GM12878 (cell line): ENCODE data around the gene TGFB2. TPM values are rescaled to one million over a fixed set of nuclear protein-coding genes. Genes with fewer than 3 reads are reported as not detected.

Source experiments
- ATAC-seq: fragments of 200-7000 bp; cut with Tn5 transposase; 3 replicates; pipeline ENCODE4 v1.9.1; 2020; ENCODE audit warnings: mild to moderate bottlenecking, moderate library complexity
- BruUV-seq: library from RNA; stranded (reverse); fragments of 400-500 nt; replicated peaks from 2 replicates; lab custom pipeline; 2021; lab: Mats Ljungman, UMichigan
- CTCF ChIA-PET: fragments of 300-600 bp; sonication (Branson Sonifier 250); formaldehyde crosslinking; extraction: SDS; loops from one replicate; lab custom pipeline; 2021; ENCODE audit warnings: inconsistent platforms; lab: Yijun Ruan, JAX
- POLR2A ChIA-PET: fragments of 350-600 bp; formaldehyde crosslinking; extraction: SDS; loops from one replicate; lab custom pipeline; 2021; ENCODE audit warnings: inconsistent platforms; lab: Charles Lee
- RAD21 ChIA-PET: fragments of 300-600 bp; sonication (Branson Sonifier 250); formaldehyde crosslinking; loops from one replicate; lab custom pipeline; 2023; ENCODE audit warnings: antibody characterized with exemption; ENCODE audit not compliant: unreplicated experiment; lab: Charles Lee
- SMC1A ChIA-PET: fragments of 300-600 bp; sonication (Branson Sonifier 250); formaldehyde crosslinking; loops from one replicate; lab custom pipeline; 2023; ENCODE audit not compliant: unreplicated experiment, uncharacterized antibody; lab: Charles Lee
- DNase-seq: peaks from one replicate; pipeline ENCODE4 v3.0.0-alpha.2; 2011; ENCODE audit warnings: low read depth, low spot score
- FAIRE-seq: peaks from 3 replicates; lab custom pipeline; 2011; peaks lifted over from hg19 to GRCh38; lab: Jason Lieb, UNC
- H2AFZ ChIP-seq: 2 replicates; pipeline ENCODE4 v1.6.0; 2011; ENCODE audit warnings: low read depth, low read length, control low read depth; ENCODE audit not compliant: control insufficient read depth
- H3K27ac ChIP-seq: 2 replicates; pipeline ENCODE4 v1.5.1; 2011; ENCODE audit warnings: control low read depth; ENCODE audit not compliant: control insufficient read depth, insufficient read depth
- H3K27me3 ChIP-seq, 2 experiments: replicated peaks in 1 of 2; 2 replicates each; pipeline versions ENCODE4 v1.6.0 to v1.6.1; 2011; ENCODE audit warnings: low read length in 1 of 2; ENCODE audit not compliant: control insufficient read depth in 2 of 2, insufficient read depth in 2 of 2
- H3K36me3 ChIP-seq, 2 experiments: 2 replicates each; pipeline ENCODE4 v1.5.1; 2011; ENCODE audit warnings: low read length in 1 of 2; ENCODE audit not compliant: control insufficient read depth in 2 of 2, insufficient read depth in 2 of 2
- H3K4me1 ChIP-seq: 2 replicates; pipeline ENCODE4 v1.6.1; 2011; ENCODE audit warnings: mild to moderate bottlenecking, low read length, moderate library complexity, mixed read lengths; ENCODE audit not compliant: control insufficient read depth, insufficient read depth
- H3K4me2 ChIP-seq: 2 replicates; pipeline ENCODE4 v1.6.0; 2011; ENCODE audit warnings: control low read depth; ENCODE audit not compliant: control insufficient read depth, insufficient read depth
- H3K4me3 ChIP-seq: fragments of 200-600 bp; sonication (generic); 2 replicates; pipeline ENCODE4 v1.5.1; 2016
- H3K79me2 ChIP-seq: 2 replicates; pipeline ENCODE4 v1.6.0; 2011; ENCODE audit warnings: low read length; ENCODE audit not compliant: control insufficient read depth, insufficient read depth
- H3K9ac ChIP-seq: 2 replicates; pipeline ENCODE4 v1.8.0; 2011; ENCODE audit warnings: low read length, control low read depth, mixed read lengths; ENCODE audit not compliant: control insufficient read depth, insufficient read depth
- H3K9me3 ChIP-seq: replicated peaks from 3 replicates; pipeline ENCODE4 v1.5.1; 2011; ENCODE audit warnings: mild to moderate bottlenecking, low read length; ENCODE audit not compliant: control insufficient read depth, insufficient read depth
- H4K20me1 ChIP-seq: 2 replicates; pipeline ENCODE4 v1.6.0; 2011; ENCODE audit not compliant: control insufficient read depth, insufficient read depth
- BMI1 ChIP-seq: fragments of 450-650 bp; IDR thresholded peaks from 2 replicates; pipeline ENCODE4 v1.6.1; 2016; ENCODE audit warnings: mild to moderate bottlenecking, moderate library complexity, borderline replicate concordance
- DPF2 ChIP-seq: fragments of 450-650 bp; IDR thresholded peaks from 2 replicates; pipeline ENCODE4 v1.6.1; 2017; ENCODE audit warnings: mild to moderate bottlenecking
- IKZF1 ChIP-seq: fragments of 450-650 bp; conservative IDR thresholded peaks from 2 replicates; pipeline ENCODE4 v1.6.1; 2017; ENCODE audit warnings: antibody characterized with exemption, mild to moderate bottlenecking
- NFXL1 ChIP-seq: fragments of 450-650 bp; IDR thresholded peaks from 2 replicates; pipeline ENCODE4 v1.6.1; 2017; ENCODE audit warnings: antibody characterized with exemption, mild to moderate bottlenecking, borderline replicate concordance
- NFYB ChIP-seq: IDR thresholded peaks from 2 replicates; pipeline ENCODE4 v1.6.1; 2011; ENCODE audit warnings: low read depth, mild to moderate bottlenecking, low read length, improper control_type of control experiment, moderate library complexity; ENCODE audit not compliant: insufficient read depth
- NR2F1 ChIP-seq: fragments of 450-650 bp; conservative IDR thresholded peaks from 2 replicates; pipeline ENCODE4 v1.6.1; 2017; ENCODE audit warnings: mild to moderate bottlenecking
- NRF1 ChIP-seq: conservative IDR thresholded peaks from 2 replicates; pipeline ENCODE4 v1.6.1; 2011; ENCODE audit warnings: mild to moderate bottlenecking, low read depth, low read length, improper control_type of control experiment
- PAX8 ChIP-seq: fragments of 450-650 bp; IDR thresholded peaks from 2 replicates; pipeline ENCODE4 v1.6.1; 2017; ENCODE audit warnings: mild to moderate bottlenecking, moderate library complexity
- RAD21 ChIP-seq: IDR thresholded peaks from 2 replicates; pipeline ENCODE4 v1.6.1; 2011; ENCODE audit warnings: mild to moderate bottlenecking, low read depth, low read length, moderate library complexity; ENCODE audit not compliant: insufficient read depth
- SMARCA5 ChIP-seq: fragments of 450-650 bp; IDR thresholded peaks from 2 replicates; pipeline ENCODE4 v1.6.1; 2017; ENCODE audit warnings: mild to moderate bottlenecking
- SREBF2 ChIP-seq: IDR thresholded peaks from 2 replicates; pipeline ENCODE4 v1.6.1; 2012; ENCODE audit warnings: mild to moderate bottlenecking, low read length
- SRF ChIP-seq, 2 experiments: IDR thresholded peaks; 2 replicates each; pipeline ENCODE4 v1.6.1; 2011; ENCODE audit warnings: low read depth in 2 of 2, low read length in 2 of 2, mild to moderate bottlenecking in 1 of 2, moderate library complexity in 1 of 2
- ZNF274 ChIP-seq: IDR thresholded peaks from one replicate; pipeline ENCODE4 v1.8.0; 2011; ENCODE audit not compliant: insufficient read length, insufficient read depth
- WGBS: methylation state at CpG from one replicate; pipeline ENCODE4 v1.1.6; 2016; ENCODE audit warnings: low lambda C conversion rate; ENCODE audit not compliant: insufficient replicate concordance, insufficient coverage; ENCODE audit errors: missing lambda C conversion rate; 5-methylcytosine and 5-hydroxymethylcytosine counted together
- in situ Hi-C: fragments of 300-500 bp; cut with MboI; formaldehyde crosslinking; loops from 9 replicates; pipeline ENCODE4 v1.14.3; 2018; ENCODE audit warnings: mixed read lengths
- intact Hi-C: fragments of 100-400 bp; cut with micrococcal nuclease; formaldehyde crosslinking; loops from one replicate; pipeline ENCODE4 v1.14.2; 2022; ENCODE audit not compliant: unreplicated experiment
- polyA plus RNA-seq, 11 experiments: library from polyadenylated mRNA; depleted of rRNA in 4 of 11; unstranded in 6 of 11; stranded (reverse) in 5 of 11; fragments of >200 nt; fragmentation: Nextera tagmentation in 4 of 11; fragmentation: Illumina TruSeq in 1 of 11; extraction: Ambion mirVana in 4 of 11; extraction: Trizol in 1 of 11; gene quantifications; 1 replicate in 1 of 11; 2 replicates in 10 of 11; pipeline versions ENCODE4 v1.2.1 to v1.2.3, GENCODE V29; 2011 to 2016; ENCODE audit warnings: inconsistent platforms in 2 of 11, missing spikeins in 2 of 11, low read depth in 1 of 11
- total RNA-seq, 4 experiments: library from RNA; depleted of rRNA in 3 of 4; stranded (reverse); fragments of >200 nt in 3 of 4; fragmentation: Illumina TruSeq in 1 of 4; extraction: Trizol in 1 of 4; gene quantifications; 2 replicates each; pipeline versions ENCODE4 v1.2.1 to v1.2.3, GENCODE V29; 2013 to 2021
- TF ChIP-seq, protein P1 (sequence below): fragments of 450-650 bp; IDR thresholded peaks from 2 replicates; pipeline ENCODE4 v1.6.1; 2017; ENCODE audit warnings: mild to moderate bottlenecking, moderate library complexity
- TF ChIP-seq, protein P2 (sequence below): fragments of 150-350 bp; IDR thresholded peaks from 2 replicates; pipeline ENCODE4 v1.6.1; 2016; ENCODE audit warnings: low read depth, low read length
- TF ChIP-seq, protein P3 (sequence below), 3 experiments: IDR thresholded peaks in 2 of 3; conservative IDR thresholded peaks in 1 of 3; 2 replicates each; pipeline ENCODE4 v1.5.1; 2011; ENCODE audit warnings: low read depth in 3 of 3, low read length in 3 of 3, mild to moderate bottlenecking in 3 of 3, control low read depth in 2 of 3, moderate library complexity in 2 of 3, inconsistent platforms in 1 of 3, mixed read lengths in 1 of 3; ENCODE audit not compliant: control insufficient read depth in 2 of 3, insufficient read depth in 1 of 3; ENCODE audit errors: extremely low read depth in 1 of 3

The TGFB2 gene
- total and polyA plus RNA-seq, 10 of the 15 experiments (the other 5 are each of a cell fraction or from before 2014, with no cell fraction given) = 0.03 to 0.11 (median 0.04) TPM; not detected in 6

DNA sequence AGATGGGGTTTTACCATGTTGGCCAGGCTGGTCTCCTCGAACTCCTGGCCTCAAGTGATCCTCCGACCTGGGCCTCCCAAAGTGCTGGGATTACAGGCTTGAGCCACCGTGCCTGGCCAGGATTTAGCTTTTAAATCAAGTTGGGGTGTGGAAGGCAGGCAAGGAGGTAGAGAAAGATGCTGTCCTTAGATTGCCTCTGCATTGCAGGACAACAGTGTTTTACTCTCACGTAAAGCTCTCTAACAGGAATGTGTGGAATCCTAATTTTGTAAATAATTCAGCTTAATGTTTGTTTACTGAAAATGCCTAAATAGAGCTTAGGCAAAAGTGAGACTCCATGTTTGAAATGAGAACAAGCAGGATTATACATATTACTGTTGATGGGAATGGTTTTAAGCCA lies 29.5 kb upstream of the TGFB2 start:
- Histone ChIP-seq H3K4me3 (no peak overlapping the region), H2AFZ (no peak overlapping the region), H3K27me3 (no peaks in the 10 kb centered on the region), H3K4me1 (no peaks in the 10 kb centered on the region), H3K79me2 (no peaks in the 10 kb centered on the region), H3K36me3 (peaks cover 0 to 3% of the 10 kb centered on the region in 2 experiments; a peak in 2 of 4 replicates), H3K27ac (no peak overlapping the region), H3K4me2 (no peak overlapping the region), H4K20me1 (no peaks in the 10 kb centered on the region)
- CTCF ChIA-PET = interaction anchor here (2.0 kb wide), 1 partner anchor 14 kb away, joined by 6 read pairs; no protein-coding TSS in a partner anchor
- SMC1A ChIA-PET = no interaction called here
- in situ Hi-C loops = no loop called here
- TF ChIP-seq BMI1 (no peak), SRF (IDR thresholded peaks at IDR 0.05; ENCODE audit: low read depth in 2 of 2, low read length in 2 of 2) (no peak), ZNF274 (no peak), SREBF2 (no peak), NFYB (no peak), NFXL1 (no peak), NRF1 (no peak), RAD21 (no peak), PAX8 (no peak), DPF2 (no peak), NR2F1 (no peak), IKZF1 (no peak), SMARCA5 (no peak)
- TF ChIP-seq, protein P1, sequence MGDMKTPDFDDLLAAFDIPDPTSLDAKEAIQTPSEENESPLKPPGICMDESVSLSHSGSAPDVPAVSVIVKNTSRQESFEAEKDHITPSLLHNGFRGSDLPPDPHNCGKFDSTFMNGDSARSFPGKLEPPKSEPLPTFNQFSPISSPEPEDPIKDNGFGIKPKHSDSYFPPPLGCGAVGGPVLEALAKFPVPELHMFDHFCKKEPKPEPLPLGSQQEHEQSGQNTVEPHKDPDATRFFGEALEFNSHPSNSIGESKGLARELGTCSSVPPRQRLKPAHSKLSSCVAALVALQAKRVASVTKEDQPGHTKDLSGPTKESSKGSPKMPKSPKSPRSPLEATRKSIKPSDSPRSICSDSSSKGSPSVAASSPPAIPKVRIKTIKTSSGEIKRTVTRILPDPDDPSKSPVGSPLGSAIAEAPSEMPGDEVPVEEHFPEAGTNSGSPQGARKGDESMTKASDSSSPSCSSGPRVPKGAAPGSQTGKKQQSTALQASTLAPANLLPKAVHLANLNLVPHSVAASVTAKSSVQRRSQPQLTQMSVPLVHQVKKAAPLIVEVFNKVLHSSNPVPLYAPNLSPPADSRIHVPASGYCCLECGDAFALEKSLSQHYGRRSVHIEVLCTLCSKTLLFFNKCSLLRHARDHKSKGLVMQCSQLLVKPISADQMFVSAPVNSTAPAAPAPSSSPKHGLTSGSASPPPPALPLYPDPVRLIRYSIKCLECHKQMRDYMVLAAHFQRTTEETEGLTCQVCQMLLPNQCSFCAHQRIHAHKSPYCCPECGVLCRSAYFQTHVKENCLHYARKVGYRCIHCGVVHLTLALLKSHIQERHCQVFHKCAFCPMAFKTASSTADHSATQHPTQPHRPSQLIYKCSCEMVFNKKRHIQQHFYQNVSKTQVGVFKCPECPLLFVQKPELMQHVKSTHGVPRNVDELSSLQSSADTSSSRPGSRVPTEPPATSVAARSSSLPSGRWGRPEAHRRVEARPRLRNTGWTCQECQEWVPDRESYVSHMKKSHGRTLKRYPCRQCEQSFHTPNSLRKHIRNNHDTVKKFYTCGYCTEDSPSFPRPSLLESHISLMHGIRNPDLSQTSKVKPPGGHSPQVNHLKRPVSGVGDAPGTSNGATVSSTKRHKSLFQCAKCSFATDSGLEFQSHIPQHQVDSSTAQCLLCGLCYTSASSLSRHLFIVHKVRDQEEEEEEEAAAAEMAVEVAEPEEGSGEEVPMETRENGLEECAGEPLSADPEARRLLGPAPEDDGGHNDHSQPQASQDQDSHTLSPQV = no peak
- TF ChIP-seq, protein P2, sequence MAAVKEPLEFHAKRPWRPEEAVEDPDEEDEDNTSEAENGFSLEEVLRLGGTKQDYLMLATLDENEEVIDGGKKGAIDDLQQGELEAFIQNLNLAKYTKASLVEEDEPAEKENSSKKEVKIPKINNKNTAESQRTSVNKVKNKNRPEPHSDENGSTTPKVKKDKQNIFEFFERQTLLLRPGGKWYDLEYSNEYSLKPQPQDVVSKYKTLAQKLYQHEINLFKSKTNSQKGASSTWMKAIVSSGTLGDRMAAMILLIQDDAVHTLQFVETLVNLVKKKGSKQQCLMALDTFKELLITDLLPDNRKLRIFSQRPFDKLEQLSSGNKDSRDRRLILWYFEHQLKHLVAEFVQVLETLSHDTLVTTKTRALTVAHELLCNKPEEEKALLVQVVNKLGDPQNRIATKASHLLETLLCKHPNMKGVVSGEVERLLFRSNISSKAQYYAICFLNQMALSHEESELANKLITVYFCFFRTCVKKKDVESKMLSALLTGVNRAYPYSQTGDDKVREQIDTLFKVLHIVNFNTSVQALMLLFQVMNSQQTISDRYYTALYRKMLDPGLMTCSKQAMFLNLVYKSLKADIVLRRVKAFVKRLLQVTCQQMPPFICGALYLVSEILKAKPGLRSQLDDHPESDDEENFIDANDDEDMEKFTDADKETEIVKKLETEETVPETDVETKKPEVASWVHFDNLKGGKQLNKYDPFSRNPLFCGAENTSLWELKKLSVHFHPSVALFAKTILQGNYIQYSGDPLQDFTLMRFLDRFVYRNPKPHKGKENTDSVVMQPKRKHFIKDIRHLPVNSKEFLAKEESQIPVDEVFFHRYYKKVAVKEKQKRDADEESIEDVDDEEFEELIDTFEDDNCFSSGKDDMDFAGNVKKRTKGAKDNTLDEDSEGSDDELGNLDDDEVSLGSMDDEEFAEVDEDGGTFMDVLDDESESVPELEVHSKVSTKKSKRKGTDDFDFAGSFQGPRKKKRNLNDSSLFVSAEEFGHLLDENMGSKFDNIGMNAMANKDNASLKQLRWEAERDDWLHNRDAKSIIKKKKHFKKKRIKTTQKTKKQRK = no peak
- TF ChIP-seq, protein P3, sequence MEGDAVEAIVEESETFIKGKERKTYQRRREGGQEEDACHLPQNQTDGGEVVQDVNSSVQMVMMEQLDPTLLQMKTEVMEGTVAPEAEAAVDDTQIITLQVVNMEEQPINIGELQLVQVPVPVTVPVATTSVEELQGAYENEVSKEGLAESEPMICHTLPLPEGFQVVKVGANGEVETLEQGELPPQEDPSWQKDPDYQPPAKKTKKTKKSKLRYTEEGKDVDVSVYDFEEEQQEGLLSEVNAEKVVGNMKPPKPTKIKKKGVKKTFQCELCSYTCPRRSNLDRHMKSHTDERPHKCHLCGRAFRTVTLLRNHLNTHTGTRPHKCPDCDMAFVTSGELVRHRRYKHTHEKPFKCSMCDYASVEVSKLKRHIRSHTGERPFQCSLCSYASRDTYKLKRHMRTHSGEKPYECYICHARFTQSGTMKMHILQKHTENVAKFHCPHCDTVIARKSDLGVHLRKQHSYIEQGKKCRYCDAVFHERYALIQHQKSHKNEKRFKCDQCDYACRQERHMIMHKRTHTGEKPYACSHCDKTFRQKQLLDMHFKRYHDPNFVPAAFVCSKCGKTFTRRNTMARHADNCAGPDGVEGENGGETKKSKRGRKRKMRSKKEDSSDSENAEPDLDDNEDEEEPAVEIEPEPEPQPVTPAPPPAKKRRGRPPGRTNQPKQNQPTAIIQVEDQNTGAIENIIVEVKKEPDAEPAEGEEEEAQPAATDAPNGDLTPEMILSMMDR (IDR thresholded peaks at IDR 0.05 in 2 of 3, conservative IDR thresholded peaks at IDR 0.05 in 1 of 3; ENCODE audit: control insufficient read depth in 2 of 3, extremely low read depth in 1 of 3, insufficient read depth in 1 of 3, low read depth in 3 of 3, low read length in 3 of 3) = no peak
- TF ChIP-seq, all 136 proteins: peak for 0
- FAIRE-seq = no peak
- H3K9me3 ChIP-seq = no peaks in the 10 kb centered on the region
- ChIA-PET POLR2A (no interaction called here), RAD21 (no interaction called here)
- no peak overlapping the region for H3K9ac ChIP-seq
- no peak for DNase-seq
- no TSS peak for BruUV-seq
- no peak for ATAC-seq
- WGBS = 99% methylated on average over 4 of the region's 4 CpGs
- intact Hi-C loops = no loop called here
